ENCODE data around the gene KCNG2.

Gene KCNG2

DNA sequence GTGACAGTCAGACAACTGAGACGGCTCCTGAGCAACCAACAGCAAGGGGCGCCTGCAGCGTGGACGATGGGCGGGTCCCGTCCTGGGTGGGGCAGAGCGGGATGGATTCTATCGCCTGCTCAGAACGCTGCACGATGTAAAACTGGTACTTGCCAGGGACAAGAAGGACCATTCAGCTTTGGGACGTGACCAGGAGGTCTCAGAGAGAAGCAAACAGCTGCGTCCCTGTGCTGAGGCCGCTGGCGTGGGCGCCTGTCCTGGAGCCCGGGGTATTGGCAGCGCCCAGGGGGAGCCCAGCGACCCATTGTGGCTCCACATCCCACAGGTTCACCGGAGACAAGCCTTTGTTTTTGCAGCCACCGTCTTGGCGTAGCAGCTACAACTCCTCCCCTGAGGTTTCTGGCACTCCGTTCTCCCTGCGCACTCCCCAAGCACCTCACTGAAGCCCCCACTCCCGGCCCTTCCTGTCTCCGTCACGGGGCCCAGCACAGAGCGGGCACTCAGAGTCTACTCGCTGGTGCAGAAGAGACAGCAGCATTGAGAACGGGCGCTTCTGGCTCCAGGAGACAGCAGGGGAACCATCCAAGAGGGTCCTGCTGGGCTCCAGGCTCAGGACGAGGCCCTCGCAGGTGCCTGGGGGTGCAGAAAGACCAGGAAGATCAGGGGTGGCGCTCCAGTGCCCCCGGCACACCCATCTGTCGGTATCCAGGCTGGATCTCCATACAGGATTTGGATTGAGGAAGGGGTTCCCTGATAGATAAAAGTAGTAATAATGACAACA lies 22.1 kb upstream of the KCNG2 start:
- no peaks in the 10 kb centered on the region for H3K4me1 Mint-ChIP-seq
- H3K9me3 Mint-ChIP-seq: no peaks in the 10 kb centered on the region
- H3K27ac Mint-ChIP-seq: no peak overlapping the region
- H3K27me3 Mint-ChIP-seq: peaks cover 7% of the 10 kb centered on the region
- no peaks in the 10 kb centered on the region for H3K36me3 Mint-ChIP-seq (ENCODE audit: low read depth)
- ATAC-seq (no peak), DNase-seq (no peak)
- H3K4me3 Mint-ChIP-seq: no peak overlapping the region

DNA sequence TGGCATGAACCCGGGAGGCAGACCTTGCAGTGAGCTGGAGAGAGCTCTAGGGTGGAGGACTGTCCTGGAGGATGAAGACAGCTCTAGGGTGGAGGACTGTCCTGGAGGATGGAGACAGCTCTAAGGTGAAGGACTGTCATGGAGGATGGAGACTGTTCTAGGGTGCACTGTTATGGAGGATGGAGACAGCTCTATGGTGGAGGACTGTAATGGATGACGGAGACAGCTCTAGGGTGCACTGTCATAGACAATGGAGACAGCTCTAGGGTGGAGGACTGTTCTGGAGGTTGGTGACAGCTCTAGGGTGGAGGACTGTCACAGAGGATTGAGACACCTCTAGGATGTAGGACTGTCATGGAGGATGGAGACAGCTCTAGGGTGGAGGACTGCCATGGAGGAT lies 21.1 kb upstream of the KCNG2 start:
- H3K36me3 Mint-ChIP-seq (ENCODE audit: low read depth): no peaks in the 10 kb centered on the region
- no peaks in the 10 kb centered on the region for H3K9me3 Mint-ChIP-seq
- H3K27me3 Mint-ChIP-seq: peaks cover 7% of the 10 kb centered on the region
- no peak overlapping the region for H3K4me3 Mint-ChIP-seq
- no peak overlapping the region for H3K27ac Mint-ChIP-seq
- DNase-seq: no peak
- ATAC-seq: no peak
- no peaks in the 10 kb centered on the region for H3K4me1 Mint-ChIP-seq

DNA sequence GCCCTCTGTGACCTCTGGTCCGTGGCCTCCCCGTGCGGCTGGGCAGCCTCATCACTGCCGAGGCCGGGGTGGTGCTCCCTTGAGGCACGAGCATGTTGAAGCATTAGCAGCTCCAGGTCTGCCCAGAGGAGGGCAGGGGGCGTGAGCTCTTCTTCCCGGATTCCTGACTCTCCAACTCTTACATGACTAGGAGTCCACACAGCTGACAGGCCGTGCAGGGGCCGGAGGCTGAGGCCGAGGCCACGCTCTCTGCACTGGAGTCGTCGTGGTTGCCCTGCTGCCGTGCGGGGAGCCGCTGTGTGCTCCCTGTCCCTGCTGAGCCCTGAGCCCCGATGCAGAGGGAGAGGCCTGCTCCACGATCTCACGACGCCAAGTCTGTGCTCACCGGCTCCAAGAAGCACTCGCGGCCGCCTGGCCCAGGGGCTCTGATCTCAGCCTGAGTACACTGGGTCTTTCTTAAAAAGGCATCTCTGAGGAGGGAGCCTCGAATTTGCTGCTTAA lies 19.4 kb upstream of the KCNG2 start:
- Mint-ChIP-seq H3K27ac (no peak overlapping the region), H3K9me3 (no peaks in the 10 kb centered on the region), H3K36me3 (ENCODE audit: low read depth) (no peaks in the 10 kb centered on the region), H3K4me3 (no peak overlapping the region), H3K27me3 (peaks cover 12% of the 10 kb centered on the region), H3K4me1 (no peaks in the 10 kb centered on the region)
- ATAC-seq (no peak), DNase-seq (no peak)

DNA sequence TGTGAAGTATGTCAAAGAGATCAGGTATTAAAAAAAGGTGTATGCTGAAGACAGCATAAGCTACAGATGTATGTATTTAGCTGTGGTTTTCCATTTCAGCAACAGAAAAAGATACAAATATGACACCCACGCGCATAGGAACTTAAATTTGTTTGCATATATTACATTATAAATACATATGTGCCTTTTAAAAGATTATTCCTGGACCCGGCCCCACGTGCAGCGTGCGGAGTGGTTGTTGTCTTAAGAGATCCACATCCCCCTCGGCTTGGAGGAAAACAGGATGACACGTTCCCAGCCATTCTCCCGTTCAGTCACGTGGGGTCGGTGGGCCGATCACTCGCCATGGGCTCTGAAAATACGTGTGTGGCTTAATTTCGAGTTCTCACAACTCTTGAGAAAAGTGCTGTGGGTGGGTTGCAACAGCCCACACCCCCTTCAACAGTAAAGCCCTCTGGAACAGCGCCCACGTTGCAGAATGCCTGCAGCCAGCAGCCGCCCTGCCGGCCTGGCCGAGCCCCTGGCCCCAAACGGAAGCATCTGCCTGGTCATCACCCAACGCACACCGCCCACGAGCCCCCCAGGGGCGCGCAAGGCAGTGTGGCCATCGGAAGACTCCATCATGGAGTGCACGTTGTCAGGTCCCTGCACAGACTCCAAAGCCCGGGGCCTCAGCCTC lies 18.6 kb upstream of the KCNG2 start:
- H3K9me3 Mint-ChIP-seq: no peaks in the 10 kb centered on the region
- ATAC-seq: no peak
- H3K4me1 Mint-ChIP-seq: no peaks in the 10 kb centered on the region
- H3K36me3 Mint-ChIP-seq (ENCODE audit: low read depth): no peaks in the 10 kb centered on the region
- H3K27me3 Mint-ChIP-seq: peaks cover 12% of the 10 kb centered on the region
- DNase-seq: no peak
- H3K27ac Mint-ChIP-seq: no peak overlapping the region
- no peak overlapping the region for H3K4me3 Mint-ChIP-seq

DNA sequence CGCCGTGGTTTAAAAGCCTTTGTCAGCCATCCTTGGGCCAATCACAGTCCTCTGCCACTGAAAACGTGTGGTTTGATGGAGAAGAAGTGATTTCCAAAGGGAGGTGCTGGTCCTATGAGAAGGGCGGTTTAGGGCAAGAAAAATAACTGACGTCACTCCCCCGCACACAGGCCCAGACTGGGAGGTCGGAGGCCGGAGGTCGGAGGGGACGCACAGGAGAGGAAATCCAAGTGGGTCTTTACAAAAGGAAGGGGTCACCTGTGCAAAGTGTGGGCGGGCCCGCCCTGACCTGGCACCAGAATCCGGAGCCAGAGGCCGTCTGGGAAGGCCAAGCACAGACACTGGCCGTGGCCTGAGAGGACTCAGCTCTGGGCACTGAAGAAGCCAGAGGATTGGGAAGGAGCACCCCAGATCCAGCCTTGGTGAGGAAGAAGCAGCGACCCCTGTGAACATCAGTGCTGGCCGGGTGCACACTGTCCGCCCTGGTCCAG lies 18.0 kb upstream of the KCNG2 start:
- ATAC-seq (no peak), DNase-seq (no peak)
- H3K9me3 Mint-ChIP-seq: no peaks in the 10 kb centered on the region
- no peaks in the 10 kb centered on the region for H3K4me1 Mint-ChIP-seq
- H3K27me3 Mint-ChIP-seq: peaks cover 15% of the 10 kb centered on the region
- no peaks in the 10 kb centered on the region for H3K36me3 Mint-ChIP-seq (ENCODE audit: low read depth)
- no peak overlapping the region for H3K4me3 Mint-ChIP-seq
- H3K27ac Mint-ChIP-seq: no peak overlapping the region

DNA sequence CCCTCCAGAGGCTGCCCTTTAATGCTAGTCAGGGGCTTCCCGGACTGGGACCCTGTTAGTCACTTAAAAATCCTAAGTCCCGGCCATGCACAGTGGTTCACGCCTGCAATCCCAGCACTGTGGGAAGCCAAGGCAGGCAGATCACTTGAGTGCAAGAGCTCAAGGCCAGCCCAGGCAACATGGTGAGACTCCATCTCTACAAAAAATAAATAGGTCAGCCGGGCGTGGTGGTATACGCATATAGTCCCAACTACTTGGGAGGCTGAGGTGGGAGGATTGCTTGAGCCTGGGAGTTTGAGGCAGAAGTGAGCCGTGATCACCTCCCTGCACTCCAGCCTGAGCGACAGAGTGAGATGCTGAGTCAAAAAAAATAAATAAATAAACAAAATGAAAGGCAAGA lies 17.2 kb upstream of the KCNG2 start:
- no peaks in the 10 kb centered on the region for H3K4me1 Mint-ChIP-seq
- H3K4me3 Mint-ChIP-seq: no peak overlapping the region
- no peak overlapping the region for H3K27ac Mint-ChIP-seq
- ATAC-seq: no peak
- no peaks in the 10 kb centered on the region for H3K36me3 Mint-ChIP-seq (ENCODE audit: low read depth)
- H3K27me3 Mint-ChIP-seq: peaks cover 15% of the 10 kb centered on the region
- H3K9me3 Mint-ChIP-seq: no peaks in the 10 kb centered on the region
- DNase-seq: no peak

DNA sequence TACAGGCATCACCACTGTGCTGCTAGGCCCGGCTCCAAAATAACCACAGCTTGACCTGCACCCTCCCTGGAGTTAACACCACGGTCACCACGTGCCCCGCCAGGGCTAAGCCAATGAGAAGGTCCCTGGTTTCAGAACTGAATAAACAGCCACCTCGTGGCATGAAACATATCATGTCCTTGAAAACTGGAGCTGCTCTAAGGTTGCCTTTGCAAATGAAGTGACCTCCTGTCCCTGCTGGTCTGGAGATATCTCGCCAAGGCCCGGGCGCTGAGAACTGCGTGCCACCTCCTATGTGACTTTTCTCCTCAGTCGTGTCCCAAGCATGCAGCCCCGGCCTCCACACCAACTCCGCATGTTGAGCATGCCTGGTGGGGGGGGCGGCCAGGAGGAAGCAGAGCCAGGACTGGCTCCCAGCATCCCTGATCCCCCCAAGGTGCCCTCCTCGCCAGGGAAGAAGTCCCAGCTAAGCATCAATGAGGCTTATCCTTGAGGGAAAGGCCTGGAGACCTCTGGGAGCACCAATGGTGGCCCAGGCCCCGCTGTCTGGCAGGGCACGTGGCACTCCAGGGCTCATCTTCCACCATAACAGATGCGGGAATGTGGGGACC lies 16.3 kb upstream of the KCNG2 start:
- Mint-ChIP-seq H3K36me3 (ENCODE audit: low read depth) (no peaks in the 10 kb centered on the region), H3K27ac (no peak overlapping the region), H3K4me3 (no peak overlapping the region), H3K9me3 (no peaks in the 10 kb centered on the region), H3K27me3 (peaks cover 18% of the 10 kb centered on the region), H3K4me1 (no peaks in the 10 kb centered on the region)
- ATAC-seq: no peak
- DNase-seq: no peak

DNA sequence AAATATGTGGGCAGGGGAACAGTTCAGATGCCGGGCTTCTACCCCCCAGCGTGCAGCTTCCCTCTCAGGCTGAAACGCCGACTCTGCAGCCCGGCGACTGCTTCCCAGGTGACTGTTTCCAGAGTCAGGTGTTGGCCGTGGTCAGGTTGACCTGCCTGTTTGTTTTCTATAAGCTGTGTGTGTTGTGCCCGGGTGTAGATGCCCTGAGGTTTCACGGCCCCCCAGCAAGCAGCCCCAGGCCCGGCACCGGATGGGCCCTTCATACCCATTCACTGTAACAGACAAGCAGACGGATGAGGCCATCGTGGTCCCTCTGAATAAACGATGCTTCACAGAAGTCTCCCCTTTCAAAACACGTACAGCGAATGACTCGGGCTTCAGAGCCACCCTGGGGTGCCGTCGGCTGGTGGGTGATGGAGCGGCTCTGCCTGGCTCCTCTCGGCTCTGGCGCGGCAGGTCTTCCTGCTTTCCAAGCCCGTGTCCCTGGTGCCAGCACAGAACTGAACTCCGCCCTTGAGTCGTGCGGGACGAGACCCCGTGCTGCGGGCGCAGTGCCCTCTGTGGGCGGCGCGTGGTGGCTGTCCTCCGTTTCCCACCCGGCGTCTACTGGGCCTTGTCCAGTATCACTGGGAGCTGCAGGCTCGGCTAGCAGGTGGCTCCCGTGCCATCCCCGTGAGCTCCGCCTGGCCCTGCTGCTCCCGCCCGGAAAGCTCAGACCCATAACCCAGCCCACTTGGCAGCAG lies 15.0 kb upstream of the KCNG2 start:
- no peaks in the 10 kb centered on the region for H3K9me3 Mint-ChIP-seq
- no peaks in the 10 kb centered on the region for H3K4me1 Mint-ChIP-seq
- peaks cover 28% of the 10 kb centered on the region for H3K27me3 Mint-ChIP-seq
- ATAC-seq (no peak), DNase-seq (no peak)
- no peak overlapping the region for H3K4me3 Mint-ChIP-seq
- no peaks in the 10 kb centered on the region for H3K36me3 Mint-ChIP-seq (ENCODE audit: low read depth)
- H3K27ac Mint-ChIP-seq: no peak overlapping the region

DNA sequence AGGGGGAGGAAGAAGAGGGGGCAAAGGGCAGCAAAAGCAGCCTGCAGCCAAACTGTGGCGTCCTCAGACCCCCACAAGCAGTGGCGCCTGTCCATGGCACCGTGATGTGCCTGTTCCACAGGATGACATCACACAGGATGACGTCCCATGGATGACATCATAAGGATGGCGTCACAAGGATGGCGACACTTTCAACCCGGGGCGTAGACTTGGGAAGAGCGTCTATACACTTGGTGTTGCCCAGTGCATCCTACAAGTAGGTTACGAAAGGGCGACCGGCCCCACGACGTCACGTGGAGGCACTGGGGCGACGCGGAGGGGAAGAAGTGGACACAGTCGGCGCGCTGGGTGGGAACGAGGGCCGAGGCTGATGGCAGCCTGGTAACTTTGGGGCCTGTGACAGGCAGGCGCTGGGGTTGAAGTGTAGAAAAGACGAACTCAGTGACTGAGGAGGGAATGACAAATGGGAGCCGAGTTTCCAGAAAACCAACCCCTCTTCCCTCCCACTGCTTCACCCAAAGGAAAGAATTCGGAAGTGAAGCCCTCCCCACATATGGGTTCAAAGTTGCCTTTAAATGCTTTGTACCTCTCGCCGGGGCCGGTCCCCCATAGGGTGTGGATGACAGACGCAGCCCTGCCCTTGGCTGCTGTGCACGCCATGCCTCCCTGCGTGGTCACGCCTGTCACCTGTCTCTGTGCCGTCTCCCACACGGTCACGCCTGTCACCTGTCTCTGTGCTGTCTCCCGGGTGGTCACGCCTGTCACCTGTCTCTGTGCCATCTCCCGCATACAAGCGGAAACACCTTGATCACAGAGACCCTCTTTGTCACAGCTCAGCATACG lies 13.4 kb upstream of the KCNG2 start:
- Mint-ChIP-seq H3K4me3 (no peak overlapping the region), H3K9me3 (no peaks in the 10 kb centered on the region), H3K4me1 (no peaks in the 10 kb centered on the region), H3K27me3 (peaks cover 30% of the 10 kb centered on the region), H3K27ac (no peak overlapping the region), H3K36me3 (ENCODE audit: low read depth) (no peaks in the 10 kb centered on the region)
- DNase-seq: no peak
- ATAC-seq: no peak

DNA sequence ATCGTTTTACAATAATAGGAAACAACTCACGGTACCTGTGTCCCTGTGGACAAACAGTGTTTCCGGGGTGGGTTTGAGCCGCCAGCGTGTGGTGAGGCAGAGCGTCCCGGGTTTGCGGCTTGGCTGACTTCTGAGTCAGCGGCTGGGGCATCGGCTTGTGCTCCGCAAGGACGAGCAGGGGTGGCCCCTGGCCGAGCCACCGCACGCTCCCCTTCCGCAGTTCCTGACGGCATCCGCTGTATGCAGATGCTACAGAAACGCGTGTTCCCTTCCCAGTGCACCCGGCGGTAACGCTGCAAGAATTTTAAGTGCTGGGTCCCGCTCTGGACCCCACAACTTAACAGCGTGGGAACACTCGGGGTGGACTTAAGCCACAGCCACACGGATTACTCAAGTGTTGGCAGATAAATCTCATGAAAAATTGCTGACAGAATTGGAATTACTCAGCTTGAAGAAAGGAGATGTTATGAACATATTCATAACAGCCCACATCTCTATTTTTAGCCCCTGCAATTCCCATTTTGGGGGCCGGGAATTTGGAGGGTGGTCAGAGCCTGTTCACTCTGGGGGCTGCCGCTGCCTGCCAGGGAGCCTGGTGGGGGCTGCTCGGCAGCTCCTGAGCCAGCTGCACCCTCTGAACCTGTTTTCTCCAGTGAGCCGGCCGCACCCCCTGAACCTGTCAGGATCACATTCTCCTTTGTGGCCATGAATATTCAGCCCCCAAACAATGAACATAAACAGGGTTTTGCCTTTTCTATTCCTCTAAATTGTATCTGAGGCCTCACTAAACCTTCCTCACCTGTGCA lies 12.6 kb upstream of the KCNG2 start:
- no peak for DNase-seq
- no peak overlapping the region for H3K4me3 Mint-ChIP-seq
- no peak overlapping the region for H3K27ac Mint-ChIP-seq
- no peaks in the 10 kb centered on the region for H3K4me1 Mint-ChIP-seq
- no peak for ATAC-seq
- no peaks in the 10 kb centered on the region for H3K36me3 Mint-ChIP-seq (ENCODE audit: low read depth)
- peaks cover 33% of the 10 kb centered on the region for H3K27me3 Mint-ChIP-seq
- H3K9me3 Mint-ChIP-seq: no peaks in the 10 kb centered on the region

DNA sequence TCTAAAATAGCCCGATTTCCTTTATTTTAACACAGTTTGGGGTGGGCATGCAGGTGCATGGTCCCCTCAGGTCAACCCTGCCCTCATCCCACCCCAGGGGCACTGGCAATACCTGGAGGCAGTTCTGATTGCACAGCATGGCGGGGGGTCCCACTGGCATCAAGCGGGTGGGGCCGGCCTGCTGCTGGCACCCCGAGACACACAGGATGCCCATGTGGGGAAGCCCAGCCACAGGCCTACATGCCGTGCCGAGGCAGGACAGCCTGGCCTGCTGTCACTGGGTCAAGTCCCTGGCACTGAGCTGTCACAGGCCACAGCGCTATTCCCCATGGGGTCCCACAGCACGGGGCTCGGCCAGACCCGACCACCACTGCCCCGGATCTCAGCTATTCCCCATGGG lies 11.9 kb upstream of the KCNG2 start:
- no peaks in the 10 kb centered on the region for H3K9me3 Mint-ChIP-seq
- H3K4me1 Mint-ChIP-seq: no peaks in the 10 kb centered on the region
- DNase-seq (no peak), ATAC-seq (no peak)
- H3K27ac Mint-ChIP-seq: no peak overlapping the region
- peaks cover 35% of the 10 kb centered on the region for H3K27me3 Mint-ChIP-seq
- no peak overlapping the region for H3K4me3 Mint-ChIP-seq
- H3K36me3 Mint-ChIP-seq (ENCODE audit: low read depth): no peaks in the 10 kb centered on the region

DNA sequence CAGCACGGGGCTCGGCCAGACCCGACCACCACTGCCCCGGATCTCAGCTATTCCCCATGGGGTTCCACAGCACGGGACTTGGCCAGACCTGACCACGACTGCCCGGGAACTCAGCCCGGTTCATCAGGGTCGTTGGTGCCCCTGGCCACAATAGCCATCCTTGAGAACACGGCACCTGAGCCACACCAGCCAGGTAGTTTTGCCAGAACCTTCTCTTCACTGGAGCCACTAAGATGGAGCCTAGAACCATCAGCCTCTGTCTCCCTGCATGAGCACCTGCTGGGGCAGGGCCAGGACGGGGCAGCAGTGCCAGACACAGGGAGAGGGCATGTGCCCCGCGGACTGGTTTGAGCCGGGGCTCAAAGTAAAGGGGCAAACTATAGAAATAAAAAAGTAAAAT lies 11.4 kb upstream of the KCNG2 start:
- no peak for DNase-seq
- no peak overlapping the region for H3K27ac Mint-ChIP-seq

DNA sequence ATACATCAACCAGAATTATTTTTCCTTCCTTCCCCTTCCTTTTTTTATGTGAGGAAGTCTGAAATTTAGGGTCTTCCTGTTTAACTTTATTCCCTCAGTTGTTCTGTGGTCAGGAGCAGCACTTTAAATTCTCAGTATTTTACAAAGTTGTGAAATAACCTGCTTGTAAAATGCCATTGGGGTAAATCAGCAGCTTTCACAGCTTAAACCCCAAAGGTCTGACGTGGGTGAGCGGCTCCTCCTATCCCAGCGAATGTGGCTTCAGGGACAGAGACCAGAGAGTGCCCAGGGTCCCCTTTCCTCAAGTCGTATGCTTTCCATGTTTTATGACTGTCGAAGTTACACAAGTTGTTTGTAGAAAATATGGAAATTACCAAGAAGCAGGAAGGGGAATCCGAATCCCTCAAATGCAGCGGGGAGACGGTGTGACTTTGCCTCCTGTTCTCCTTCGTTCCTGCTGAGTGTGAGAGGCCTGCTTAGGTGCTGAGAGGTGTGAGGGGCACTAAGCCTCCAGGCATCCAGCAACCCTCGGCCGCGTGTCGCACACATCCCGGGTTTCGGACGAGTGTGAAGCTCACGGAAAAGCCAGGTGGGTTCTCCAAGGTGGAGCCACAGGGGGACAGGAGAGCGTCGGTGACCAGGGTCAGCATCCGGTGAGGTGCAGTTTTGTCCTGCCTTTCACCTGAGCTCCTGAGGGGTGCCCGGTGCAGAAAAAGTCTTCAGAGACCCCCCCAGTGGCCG lies 10.8 kb upstream of the KCNG2 start:
- Mint-ChIP-seq H3K36me3 (ENCODE audit: low read depth) (no peaks in the 10 kb centered on the region), H3K27me3 (peaks cover 46% of the 10 kb centered on the region), H3K27ac (no peak overlapping the region), H3K9me3 (no peaks in the 10 kb centered on the region), H3K4me1 (peaks cover 9% of the 10 kb centered on the region), H3K4me3 (no peak overlapping the region)
- DNase-seq (no peak), ATAC-seq (no peak)

More for the DNA sequence above, 11.4 kb upstream of the KCNG2 start:
- Mint-ChIP-seq H3K36me3 (ENCODE audit: low read depth) (no peaks in the 10 kb centered on the region), H3K27me3 (peaks cover 40% of the 10 kb centered on the region), H3K9me3 (no peaks in the 10 kb centered on the region), H3K4me1 (peaks cover 3% of the 10 kb centered on the region), H3K4me3 (no peak overlapping the region)
- no peak for ATAC-seq

Measured in activated naive CD8-positive, alpha-beta T cell treated with anti-CD3 and anti-CD28 coated beads, Interleukin-2, amount 50 U/mL, for 24 hours (primary cell).